ENCODE results near the gene FAM241B.

The FAM241B gene, protein sequence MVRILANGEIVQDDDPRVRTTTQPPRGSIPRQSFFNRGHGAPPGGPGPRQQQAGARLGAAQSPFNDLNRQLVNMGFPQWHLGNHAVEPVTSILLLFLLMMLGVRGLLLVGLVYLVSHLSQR

GRCh38 chr10:69629897-69630650 lies at the start of gene FAM241B:
TSS of gene FAM241B (plus strand) at chr10:69630247. CDS start at chr10:69631744, 1,497 bp downstream.
- no peak for DNase-seq

DNA sequence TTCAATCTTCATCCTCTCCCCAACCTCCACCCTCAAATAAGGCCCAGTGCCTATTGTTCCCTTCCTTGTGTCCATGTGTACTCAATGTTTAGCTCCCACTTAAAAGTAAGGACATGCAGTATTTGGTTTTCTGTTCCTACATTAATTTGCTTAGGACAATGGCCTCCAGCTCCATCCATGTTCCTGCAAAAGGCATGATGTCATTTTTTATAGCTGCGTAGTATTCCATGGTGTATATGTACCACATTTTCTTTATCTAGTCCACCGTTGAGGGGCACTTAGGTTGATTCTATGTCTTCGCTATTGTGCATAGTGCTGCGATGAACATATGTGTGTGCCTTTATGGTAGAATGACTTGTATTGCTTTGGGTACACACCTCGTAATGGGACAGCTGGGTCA lies 49.6 kb upstream of the FAM241B start:
- no peak for DNase-seq

GRCh38 chr10:69583106-69583505 lies 46.9 kb upstream of the FAM241B start:
- no peak for DNase-seq

DNA sequence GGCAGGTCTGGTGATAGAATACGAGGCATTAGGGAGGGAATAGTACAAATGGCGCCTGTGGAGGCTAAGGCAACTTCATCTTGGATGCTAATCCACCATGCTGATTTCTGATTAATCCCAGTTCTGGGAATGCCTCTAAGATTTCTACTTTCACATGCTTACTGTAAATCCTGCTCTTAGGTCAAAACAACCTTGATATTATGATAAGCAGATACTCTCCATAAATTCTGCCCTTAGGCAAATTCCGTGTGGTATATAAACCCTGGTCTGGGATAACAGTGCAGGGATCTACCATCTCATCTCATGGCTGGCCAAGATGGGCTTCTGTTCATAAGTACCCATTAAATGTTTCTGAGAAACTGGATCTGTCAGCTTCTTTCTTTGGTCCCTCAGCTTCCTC lies 45.4 kb upstream of the FAM241B start:
- DNase-seq: no peak

DNA sequence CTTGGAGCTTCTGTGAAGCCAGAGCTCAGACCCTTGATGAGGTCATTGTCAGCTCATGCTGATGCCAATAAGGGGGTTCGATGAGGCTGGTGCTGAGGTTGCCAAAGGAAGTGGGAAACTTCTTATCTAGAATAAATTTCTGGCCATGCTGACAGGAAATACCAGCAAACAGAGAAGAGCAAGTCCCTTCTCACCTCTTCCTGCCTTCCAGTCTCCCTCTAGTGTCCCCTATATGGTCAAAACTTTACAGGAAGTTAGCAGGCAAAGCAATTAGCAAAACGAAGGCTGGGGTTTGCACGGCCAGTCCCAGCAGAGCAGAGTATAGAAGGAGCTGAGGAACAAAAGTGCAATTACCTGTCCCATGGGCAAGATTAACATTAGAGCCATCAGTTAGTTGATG lies 41.7 kb upstream of the FAM241B start:
- DNase-seq: no peak

GRCh38 chr10:69600761-69601330 lies 29.2 kb upstream of the FAM241B start:
- DNase-seq: no peak

DNA sequence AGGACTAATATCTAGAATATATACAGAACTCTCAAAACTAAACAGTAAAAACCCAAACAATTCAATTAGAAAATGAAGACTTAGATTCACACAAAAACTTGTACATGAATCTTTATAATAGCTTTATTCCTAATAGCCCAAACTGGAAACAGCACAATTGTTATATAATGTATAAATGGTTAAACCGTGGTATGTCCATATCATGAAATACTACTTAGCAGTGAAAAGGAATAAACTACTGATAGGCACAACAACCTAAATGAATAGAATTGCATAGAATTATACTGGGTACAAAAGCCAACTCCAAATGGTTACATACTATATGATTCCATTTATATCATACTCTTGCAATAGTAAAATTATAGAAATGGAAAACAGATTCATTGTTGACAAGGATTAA lies 21.0 kb upstream of the FAM241B start:
- DNase-seq: no peak

GRCh38 chr10:69612760-69613159 lies 17.3 kb upstream of the FAM241B start:
- DNase-seq: no peak

GRCh38 chr10:69614130-69614529 lies 15.9 kb upstream of the FAM241B start:
- no peak for DNase-seq

DNA sequence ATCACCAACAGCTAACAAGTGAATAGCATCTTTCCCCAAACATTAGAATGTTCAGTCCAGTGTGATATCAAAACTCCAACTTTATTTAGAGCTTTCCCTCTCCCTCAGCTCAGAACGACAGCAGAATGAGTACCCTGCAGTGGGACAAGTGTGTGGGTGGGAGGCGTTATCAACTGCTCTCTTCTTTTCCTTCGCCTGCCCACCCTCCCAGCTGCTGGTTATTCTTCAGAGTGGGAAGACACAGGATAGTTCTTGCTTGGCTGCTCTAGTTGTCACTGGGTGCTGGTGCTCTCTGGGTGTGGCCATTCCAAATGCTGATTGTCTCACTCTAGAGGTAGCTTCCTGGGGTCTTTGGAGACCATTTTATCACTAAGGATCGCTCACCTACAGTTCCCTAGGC lies 13.7 kb upstream of the FAM241B start:
- no peak for DNase-seq

- DNase-seq: no peak
These were observed 11.3 kb upstream of the FAM241B start for GRCh38 chr10:69618746-69619145.

- no peak for DNase-seq
These were observed 10.4 kb upstream of the FAM241B start for GRCh38 chr10:69619626-69620025.

DNA sequence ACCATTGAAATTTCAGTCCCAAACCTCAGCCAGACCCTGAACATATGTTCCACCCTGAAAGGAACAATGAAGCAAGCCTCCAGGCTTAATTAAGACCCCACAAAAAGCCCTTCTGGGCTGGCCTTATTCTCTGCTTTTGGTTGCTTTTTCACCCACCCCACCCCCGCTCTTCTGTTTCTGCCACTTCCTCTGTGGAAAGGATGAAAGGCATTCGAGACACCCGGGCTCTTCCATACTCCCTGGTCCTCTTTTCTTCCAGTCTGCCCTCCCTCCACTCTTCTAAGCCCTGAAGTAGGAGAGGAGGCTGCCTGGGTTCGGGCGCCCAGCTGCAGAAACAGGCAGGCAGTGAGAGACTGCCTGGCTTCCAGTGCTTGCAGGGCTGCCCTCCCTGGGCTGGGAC lies 9.4 kb upstream of the FAM241B start:
- DNase-seq: no peak

DNA sequence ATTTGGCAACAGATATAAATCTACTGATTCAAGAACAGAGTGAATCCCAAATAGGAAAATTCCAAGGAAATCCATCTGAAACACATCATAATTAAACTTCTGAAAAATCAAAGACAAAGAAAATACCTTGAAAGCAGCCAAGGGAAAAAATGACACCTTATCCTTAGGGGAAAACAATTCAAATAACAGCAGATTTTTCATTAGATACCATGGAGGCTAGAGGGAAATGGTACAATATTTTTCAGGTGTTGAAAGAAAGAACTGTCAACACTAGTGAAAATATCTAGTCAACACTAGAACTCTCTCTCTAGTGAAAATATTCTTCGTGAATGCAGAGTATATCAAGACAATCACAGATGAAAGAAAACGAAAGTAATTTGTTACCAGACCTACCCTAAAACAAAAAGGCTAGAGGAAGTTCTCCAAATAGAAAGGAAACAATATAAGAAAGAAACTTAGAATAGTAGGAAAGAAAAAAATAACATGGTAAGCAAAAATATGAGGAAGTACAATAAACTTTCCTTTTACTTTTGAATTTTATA lies 5.7 kb upstream of the FAM241B start:
- no peak for DNase-seq

DNA sequence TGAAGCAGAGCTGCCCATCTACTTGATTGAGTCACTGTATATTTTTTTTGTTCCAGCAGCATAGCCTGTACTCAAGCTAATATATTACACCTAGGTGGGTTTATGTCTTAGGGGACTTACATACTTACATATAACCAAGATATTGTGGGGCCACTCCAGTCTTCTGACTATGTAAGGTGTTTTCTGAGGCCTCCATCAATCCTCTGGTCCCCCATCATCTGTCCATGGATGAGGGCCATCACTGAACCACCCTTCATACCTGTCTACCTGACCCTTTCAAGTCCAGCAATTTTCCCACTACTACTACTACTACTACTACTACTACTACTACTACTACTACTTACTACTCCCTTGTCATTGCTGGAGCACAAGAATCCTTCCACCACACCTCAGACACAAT lies 3.2 kb upstream of the FAM241B start:
- DNase-seq: no peak

DNA sequence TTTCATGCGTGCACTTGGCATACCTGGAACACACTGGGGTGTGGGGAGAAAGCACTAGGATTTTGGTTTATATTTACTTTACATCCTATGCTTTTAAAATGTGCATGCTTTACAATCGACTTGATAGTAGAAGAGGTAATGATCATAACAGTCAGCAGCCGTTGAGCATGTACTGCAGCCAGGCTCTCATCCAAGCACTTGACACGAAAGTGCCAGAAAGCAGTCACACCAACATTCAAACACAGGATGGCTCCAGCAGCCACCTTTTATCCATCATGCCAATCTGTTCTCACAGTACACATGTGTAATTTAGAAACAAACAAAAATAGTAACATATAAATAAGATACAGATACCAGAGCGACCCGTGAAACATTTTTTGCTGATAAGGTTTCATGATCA lies 1.2 kb upstream of the FAM241B start:
- no peak for DNase-seq

- DNase-seq: no peak
These were observed 539 bp upstream of the FAM241B start for GRCh38 chr10:69629519-69629896.

DNA sequence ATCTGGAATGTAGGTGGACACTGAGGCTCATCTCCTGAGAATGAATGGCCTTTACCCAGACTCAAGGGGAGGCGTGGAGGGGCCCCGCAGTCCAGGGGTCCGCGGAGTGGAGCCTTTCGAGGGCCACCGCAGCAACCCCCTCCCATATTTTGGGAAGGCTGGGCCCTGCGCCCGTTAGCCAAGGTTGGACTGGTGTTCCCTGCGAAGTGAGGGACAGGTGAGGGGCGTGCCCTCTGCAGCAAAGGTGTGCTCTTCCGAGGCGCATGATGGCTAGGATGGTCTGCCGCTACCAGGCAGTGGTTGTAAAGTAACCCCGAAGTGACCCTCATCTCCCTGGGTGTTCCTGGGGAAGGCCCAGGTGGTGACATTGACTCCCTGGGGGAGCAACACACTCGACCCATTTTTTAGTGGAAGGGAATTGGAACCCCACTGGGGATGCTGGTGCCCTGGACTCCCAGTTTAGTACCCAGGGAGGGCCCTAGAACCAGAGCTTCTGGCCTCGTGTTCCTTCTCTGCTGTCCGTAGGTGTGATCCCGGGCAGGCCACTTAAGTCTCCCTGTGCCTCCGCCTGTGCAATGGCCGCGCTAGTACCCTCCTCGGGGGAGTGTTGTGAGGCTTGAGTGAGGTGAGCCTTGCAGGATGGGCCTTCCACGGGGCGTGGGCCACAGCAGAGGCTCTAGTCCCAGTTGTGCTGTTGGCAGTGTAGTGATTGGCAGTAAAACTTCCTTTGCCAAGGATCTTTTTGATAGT lies 779 bp downstream of the FAM241B start:
- DNase-seq: no peak

DNA sequence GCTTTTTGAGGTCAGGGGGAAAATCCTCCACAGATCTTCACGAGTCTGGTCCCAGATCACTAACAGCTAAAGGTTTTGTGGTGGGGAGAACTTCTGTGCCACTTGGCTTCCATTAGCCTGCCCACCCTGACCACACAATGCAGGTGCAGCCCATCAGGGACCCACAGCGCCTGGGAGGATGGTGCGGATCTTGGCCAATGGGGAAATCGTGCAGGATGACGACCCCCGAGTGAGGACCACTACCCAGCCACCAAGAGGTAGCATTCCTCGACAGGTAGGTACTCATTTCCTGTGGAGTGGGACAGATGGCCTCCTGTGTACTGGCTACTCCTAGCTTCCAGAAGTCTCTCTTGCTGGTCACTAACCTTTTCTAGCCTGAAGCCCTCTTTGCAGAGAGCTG lies 1.5 kb downstream of the FAM241B start:
- no peak for DNase-seq

- DNase-seq: no peak
These were observed 2.6 kb downstream of the FAM241B start for GRCh38 chr10:69632516-69633199.

DNA sequence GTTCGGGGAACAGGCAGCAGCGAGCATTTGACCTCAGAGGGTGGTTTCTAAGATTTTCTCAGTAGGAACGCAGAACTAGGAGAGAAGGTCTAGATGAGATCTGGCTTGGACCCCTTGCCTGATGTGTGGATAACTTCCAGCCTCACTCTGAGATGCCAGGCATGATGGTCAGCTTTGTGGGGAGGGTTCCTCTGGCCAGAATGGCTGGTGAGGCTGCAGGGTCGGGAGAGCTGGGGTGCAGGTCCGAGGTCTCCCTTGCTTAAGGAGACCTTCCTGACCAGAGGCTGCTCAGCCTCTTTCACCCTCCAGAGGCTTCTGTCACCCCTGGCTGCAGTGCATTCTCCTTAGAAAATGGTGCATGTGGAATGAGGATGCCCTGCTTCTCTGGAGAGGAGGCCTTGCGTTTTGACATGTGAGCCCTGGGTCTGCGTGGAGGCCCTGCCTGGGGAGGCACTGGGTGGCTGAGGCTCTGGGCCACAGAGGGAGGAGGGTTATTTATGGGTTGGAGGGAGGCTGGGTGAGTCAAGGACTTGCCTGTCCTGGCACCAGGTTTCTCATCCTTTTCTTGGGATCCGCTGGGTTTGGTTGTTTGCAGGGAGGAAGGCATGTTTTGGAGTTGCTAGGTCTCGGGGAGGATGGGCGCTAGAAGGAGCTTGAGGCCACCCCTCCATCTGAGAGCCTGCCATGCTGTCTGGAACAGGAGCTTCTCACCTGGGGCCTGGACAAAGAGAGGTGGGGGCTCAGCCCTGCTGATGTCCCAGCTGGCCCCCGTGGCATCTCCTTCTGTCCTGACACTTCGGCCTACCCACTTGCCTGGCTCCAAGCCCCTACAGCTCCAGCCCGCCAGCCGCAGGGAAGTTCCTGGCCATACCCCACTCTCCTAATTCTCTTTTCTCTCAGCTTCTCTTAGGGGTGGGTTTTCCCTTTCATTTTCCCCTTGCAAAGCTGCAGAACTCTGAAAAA lies 3.9 kb downstream of the FAM241B start:
- no peak for DNase-seq

Measured in NCI-H1048 (cell line).